ENCODE results near the gene ASCC2. TPM values are rescaled to one million over a fixed set of nuclear protein-coding genes. Genes with fewer than 3 reads are reported as not detected.
"Not testable (repeated sequence)": the region's sequence is repeated elsewhere in the genome, so short reads cannot be mapped to it uniquely, and the experiment has no call there.

ASCC2 gene
- total RNA-seq, 1 experiment from 2014 or later: 49.1 TPM

GRCh38 chr22:29758068-29758622 is 79.9 kb downstream of the ASCC2 start:
- DNase-seq (ENCODE audit: low read depth): no peak

- no peak for DNase-seq (ENCODE audit: low read depth)
These were observed 81.0 kb downstream of the ASCC2 start for GRCh38 chr22:29757096-29757495.

- no peak for DNase-seq (ENCODE audit: low read depth)
These were observed 81.7 kb downstream of the ASCC2 start for GRCh38 chr22:29756341-29756740.

GRCh38 chr22:29755889-29756288 is 82.2 kb downstream of the ASCC2 start:
- no peak for DNase-seq (ENCODE audit: low read depth)

- DNase-seq (ENCODE audit: low read depth): not testable (repeated sequence)
These were observed 83.2 kb downstream of the ASCC2 start for GRCh38 chr22:29754658-29755395.

- no peak for DNase-seq (ENCODE audit: low read depth)
These were observed 84.0 kb downstream of the ASCC2 start for GRCh38 chr22:29753808-29754657.

- DNase-seq (ENCODE audit: low read depth): no peak
These were observed 86.4 kb downstream of the ASCC2 start for GRCh38 chr22:29751669-29752068.

GRCh38 chr22:29750559-29751538 is 87.2 kb downstream of the ASCC2 start:
- DNase-seq (ENCODE audit: low read depth): peak; percentile 53

GRCh38 chr22:29750029-29750428 is 88.0 kb downstream of the ASCC2 start:
- no peak for DNase-seq (ENCODE audit: low read depth)

- no peak for DNase-seq (ENCODE audit: low read depth)
These were observed 89.7 kb downstream of the ASCC2 start for GRCh38 chr22:29748248-29748893.

- DNase-seq (ENCODE audit: low read depth): no peak
These were observed 90.2 kb downstream of the ASCC2 start for GRCh38 chr22:29747832-29748231.

GRCh38 chr22:29744902-29745301 is 93.2 kb downstream of the ASCC2 start:
- DNase-seq (ENCODE audit: low read depth): no peak

GRCh38 chr22:29742326-29742725 is 95.7 kb downstream of the ASCC2 start:
- DNase-seq (ENCODE audit: low read depth): no peak

GRCh38 chr22:29741926-29742325 is 96.1 kb downstream of the ASCC2 start:
- DNase-seq (ENCODE audit: low read depth): no peak

- DNase-seq (ENCODE audit: low read depth): no peak
These were observed 97.9 kb downstream of the ASCC2 start for GRCh38 chr22:29740216-29740615.

GRCh38 chr22:29739346-29739875 is 98.7 kb downstream of the ASCC2 start:
- no peak for DNase-seq (ENCODE audit: low read depth)
